ENCODE data around the gene SKAP1. TPM values are rescaled to one million over a fixed set of nuclear protein-coding genes. Genes with fewer than 3 reads are reported as not detected.

SKAP1 gene
- total RNA-seq, 1 donor from 2014 or later = 1.0 TPM

DNA sequence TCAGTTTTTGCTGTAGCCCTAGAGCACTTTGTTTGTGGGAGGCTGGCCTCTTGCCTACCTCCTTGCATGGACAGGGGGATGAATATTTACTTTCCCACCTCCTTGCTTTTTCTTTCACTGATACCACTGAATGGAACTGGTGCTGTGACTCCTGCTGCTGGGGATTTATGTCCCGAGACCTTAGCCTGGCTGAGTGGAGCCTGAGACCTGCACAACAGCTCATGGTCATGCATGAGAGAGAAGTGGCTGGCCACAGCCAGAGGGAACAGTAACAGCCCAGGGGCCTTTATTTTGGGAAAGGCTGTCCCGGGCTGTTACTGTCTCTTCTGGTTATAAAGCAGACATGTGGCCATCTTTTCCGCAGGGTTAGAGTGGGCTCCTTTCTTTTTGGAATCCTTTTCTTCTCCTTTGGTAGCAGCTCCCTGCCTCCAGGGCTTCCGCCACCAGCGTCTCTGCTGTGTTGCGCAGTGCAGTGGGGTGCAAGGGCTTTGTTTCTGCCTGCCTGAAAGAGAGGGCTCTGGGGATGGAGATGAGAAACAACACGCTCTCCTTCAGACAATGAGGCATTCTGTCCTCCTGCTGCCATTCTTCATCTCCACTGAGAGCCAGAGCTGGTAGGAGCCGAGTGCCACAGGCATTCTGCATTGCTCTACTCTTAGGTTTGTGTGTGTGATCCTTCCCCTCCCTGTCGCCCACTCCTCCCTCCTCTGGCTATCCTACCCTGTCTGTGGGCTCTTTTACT lies 307.9 kb downstream of the SKAP1 start:
- H3K4me3 ChIP-seq (ENCODE audit: low read length in 3 of 3) = no peak overlapping the region
- peaks cover 38 to 55% (median 46%) of the 10 kb centered on the region in 3 donors for H3K36me3 ChIP-seq (ENCODE audit: control insufficient read depth in 3 of 3, insufficient read depth in 3 of 3, low read length in 3 of 3)
- H3K9ac ChIP-seq (ENCODE audit: low read depth in 1 of 3, low read length in 3 of 3) = no peak overlapping the region
- no peak overlapping the region for H3K27ac ChIP-seq (ENCODE audit: low read depth, low read length)
- H3K4me1 ChIP-seq (ENCODE audit: control insufficient read depth in 3 of 3, insufficient read depth in 3 of 3, low read length in 3 of 3) = no peaks in the 10 kb centered on the region
- H3K9me3 ChIP-seq (ENCODE audit: control insufficient read depth in 3 of 3, low read length in 3 of 3) = no peaks in the 10 kb centered on the region
- no peaks in the 10 kb centered on the region for H3K27me3 ChIP-seq (ENCODE audit: control insufficient read depth in 3 of 3, insufficient read depth in 3 of 3, low read length in 3 of 3)

- peaks cover 6 to 11% (median 8%) of the 10 kb centered on the region in 3 donors for H3K4me1 ChIP-seq (ENCODE audit: control insufficient read depth in 3 of 3, insufficient read depth in 3 of 3, low read length in 3 of 3)
- no peak overlapping the region for H3K4me3 ChIP-seq (ENCODE audit: low read length in 3 of 3)
- no peaks in the 10 kb centered on the region for H3K9me3 ChIP-seq (ENCODE audit: control insufficient read depth in 3 of 3, low read length in 3 of 3)
- no peak overlapping the region for H3K27ac ChIP-seq (ENCODE audit: low read depth, low read length)
- peaks cover 11 to 19% (median 17%) of the 10 kb centered on the region in 3 donors for H3K36me3 ChIP-seq (ENCODE audit: control insufficient read depth in 3 of 3, insufficient read depth in 3 of 3, low read length in 3 of 3)
- H3K27me3 ChIP-seq (ENCODE audit: control insufficient read depth in 3 of 3, insufficient read depth in 3 of 3, low read length in 3 of 3) = no peaks in the 10 kb centered on the region
- no peak overlapping the region for H3K9ac ChIP-seq (ENCODE audit: low read depth in 1 of 3, low read length in 3 of 3)
Observed at GRCh38 chr17:48113201-48113676, 316.8 kb downstream of the SKAP1 start.

GRCh38 chr17:48111937-48112241 lies 318.1 kb downstream of the SKAP1 start:
- no peak overlapping the region for H3K4me3 ChIP-seq (ENCODE audit: low read length in 3 of 3)
- H3K36me3 ChIP-seq (ENCODE audit: control insufficient read depth in 3 of 3, insufficient read depth in 3 of 3, low read length in 3 of 3) = peaks cover 6 to 16% (median 8%) of the 10 kb centered on the region in 3 donors
- peaks cover 7 to 15% (median 12%) of the 10 kb centered on the region in 3 donors for H3K4me1 ChIP-seq (ENCODE audit: control insufficient read depth in 3 of 3, insufficient read depth in 3 of 3, low read length in 3 of 3)

DNA sequence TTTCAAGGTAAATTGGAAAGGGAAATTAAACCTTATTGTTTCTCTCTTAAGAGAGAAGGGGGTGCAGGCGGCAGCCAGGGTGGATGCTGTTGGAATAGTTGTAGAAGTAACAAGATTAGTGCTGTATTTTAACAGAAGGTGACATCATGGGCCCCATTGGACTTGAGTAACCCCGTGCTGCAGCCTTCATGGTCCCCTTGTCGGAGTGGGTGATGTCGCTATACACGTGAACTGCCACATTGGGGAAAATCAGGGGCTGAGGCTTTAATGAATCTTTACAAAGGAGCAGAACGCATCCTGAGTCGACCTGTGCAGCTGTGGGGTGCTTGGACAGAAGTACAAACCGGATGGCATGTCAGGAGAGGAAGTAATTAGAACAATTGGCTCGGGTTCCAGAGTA lies 319.3 kb downstream of the SKAP1 start:
- no peaks in the 10 kb centered on the region for H3K27me3 ChIP-seq (ENCODE audit: control insufficient read depth in 3 of 3, insufficient read depth in 3 of 3, low read length in 3 of 3)
- peaks cover 10 to 15% (median 15%) of the 10 kb centered on the region in 3 donors for H3K4me1 ChIP-seq (ENCODE audit: control insufficient read depth in 3 of 3, insufficient read depth in 3 of 3, low read length in 3 of 3)
- no peak overlapping the region for H3K9ac ChIP-seq (ENCODE audit: low read depth in 1 of 3, low read length in 3 of 3)
- no peak overlapping the region for H3K4me3 ChIP-seq (ENCODE audit: low read length in 3 of 3)
- H3K36me3 ChIP-seq (ENCODE audit: control insufficient read depth in 3 of 3, insufficient read depth in 3 of 3, low read length in 3 of 3) = peaks cover 6 to 16% (median 8%) of the 10 kb centered on the region in 3 donors
- H3K9me3 ChIP-seq (ENCODE audit: control insufficient read depth in 3 of 3, low read length in 3 of 3) = no peaks in the 10 kb centered on the region
- H3K27ac ChIP-seq (ENCODE audit: low read depth, low read length) = no peak overlapping the region

More at GRCh38 chr17:48111937-48112241, 318.1 kb downstream of the SKAP1 start:
- Histone ChIP-seq H3K27ac (ENCODE audit: low read depth, low read length) (no peak overlapping the region), H3K9me3 (ENCODE audit: control insufficient read depth in 3 of 3, low read length in 3 of 3) (no peaks in the 10 kb centered on the region), H3K9ac (ENCODE audit: low read depth in 1 of 3, low read length in 3 of 3) (no peak overlapping the region), H3K27me3 (ENCODE audit: control insufficient read depth in 3 of 3, insufficient read depth in 3 of 3, low read length in 3 of 3) (no peaks in the 10 kb centered on the region)

- Histone ChIP-seq H3K36me3 (ENCODE audit: control insufficient read depth in 3 of 3, insufficient read depth in 3 of 3, low read length in 3 of 3) (peaks cover 0 to 3% (median 0%) of the 10 kb centered on the region in 3 donors), H3K27ac (ENCODE audit: low read depth, low read length) (peak within 1 kb of the TSS; percentile 83), H3K9ac (ENCODE audit: low read depth in 1 of 3, low read length in 3 of 3) (peak within 1 kb of the TSS; percentile 83 to 96 (median 94)), H3K27me3 (ENCODE audit: control insufficient read depth in 3 of 3, insufficient read depth in 3 of 3, low read length in 3 of 3) (no peaks in the 10 kb centered on the region), H3K4me3 (ENCODE audit: low read length in 3 of 3) (peak within 1 kb of the TSS; percentile 86 to 99 (median 94)), H3K4me1 (ENCODE audit: control insufficient read depth in 3 of 3, insufficient read depth in 3 of 3, low read length in 3 of 3) (peaks cover 10 to 15% (median 15%) of the 10 kb centered on the region in 3 donors), H3K9me3 (ENCODE audit: control insufficient read depth in 3 of 3, low read length in 3 of 3) (no peaks in the 10 kb centered on the region)
Observed at GRCh38 chr17:48107137-48108055, 322.6 kb downstream of the SKAP1 start, which contains the start of gene SNX11. TSS of gene SNX11 (plus strand) at chr17:48107766. CDS start at chr17:48112044, 4,278 bp downstream.

DNA sequence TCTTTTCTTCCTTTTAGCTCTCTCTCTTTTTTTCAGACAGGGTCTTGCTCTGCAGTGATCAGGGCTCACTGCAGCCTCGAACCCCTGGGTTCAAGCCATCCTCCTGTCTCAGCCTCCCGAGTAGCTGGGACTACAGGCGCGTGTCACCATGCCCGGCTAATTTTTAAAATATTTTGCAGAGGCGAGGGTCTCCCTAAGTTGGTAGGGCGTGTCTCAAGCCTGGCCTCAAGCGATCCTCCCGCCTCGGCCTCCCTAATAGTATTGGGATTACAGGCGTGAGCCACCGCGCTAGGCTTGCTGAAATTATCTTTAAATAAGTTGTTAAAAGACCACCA lies 323.2 kb downstream of the SKAP1 start:
- Histone ChIP-seq H3K27me3 (ENCODE audit: control insufficient read depth in 3 of 3, insufficient read depth in 3 of 3, low read length in 3 of 3) (no peaks in the 10 kb centered on the region), H3K27ac (ENCODE audit: low read depth, low read length) (peak overlapping the region; percentile 83), H3K9ac (ENCODE audit: low read depth in 1 of 3, low read length in 3 of 3) (peak overlapping the region; percentile 83 to 96 (median 94)), H3K4me3 (ENCODE audit: low read length in 3 of 3) (peak overlapping the region; percentile 86 to 99 (median 94)), H3K9me3 (ENCODE audit: control insufficient read depth in 3 of 3, low read length in 3 of 3) (no peaks in the 10 kb centered on the region), H3K36me3 (ENCODE audit: control insufficient read depth in 3 of 3, insufficient read depth in 3 of 3, low read length in 3 of 3) (no peaks in the 10 kb centered on the region), H3K4me1 (ENCODE audit: control insufficient read depth in 3 of 3, insufficient read depth in 3 of 3, low read length in 3 of 3) (peaks cover 10 to 15% (median 15%) of the 10 kb centered on the region in 3 donors)

DNA sequence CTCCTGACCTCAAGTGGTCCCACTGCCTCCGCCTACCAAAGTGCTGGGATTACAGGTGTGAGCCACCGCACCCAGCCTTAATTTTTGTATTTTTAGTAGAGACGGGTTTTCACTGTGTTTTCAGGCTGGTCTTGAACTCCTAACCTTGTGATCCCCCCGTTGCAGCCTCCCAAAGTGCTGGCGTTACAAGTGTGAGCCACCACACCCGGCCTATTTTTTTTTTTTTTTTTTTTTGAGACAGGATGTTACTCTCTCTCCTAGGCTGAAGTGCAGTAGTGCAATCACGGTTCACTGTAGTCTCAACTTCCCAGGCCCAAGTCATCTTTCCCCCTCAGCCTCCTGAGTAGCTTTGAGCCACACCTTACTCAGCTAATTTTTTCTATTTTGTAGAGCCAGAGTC lies 325.6 kb downstream of the SKAP1 start:
- no peak overlapping the region for H3K4me3 ChIP-seq (ENCODE audit: low read length in 3 of 3)
- no peaks in the 10 kb centered on the region for H3K36me3 ChIP-seq (ENCODE audit: control insufficient read depth in 3 of 3, insufficient read depth in 3 of 3, low read length in 3 of 3)
- no peak overlapping the region for H3K9ac ChIP-seq (ENCODE audit: low read depth in 1 of 3, low read length in 3 of 3)
- no peaks in the 10 kb centered on the region for H3K27me3 ChIP-seq (ENCODE audit: control insufficient read depth in 3 of 3, insufficient read depth in 3 of 3, low read length in 3 of 3)
- H3K27ac ChIP-seq (ENCODE audit: low read depth, low read length) = no peak overlapping the region
- H3K9me3 ChIP-seq (ENCODE audit: control insufficient read depth in 3 of 3, low read length in 3 of 3) = no peaks in the 10 kb centered on the region
- peaks cover 22 to 27% (median 23%) of the 10 kb centered on the region in 3 donors for H3K4me1 ChIP-seq (ENCODE audit: control insufficient read depth in 3 of 3, insufficient read depth in 3 of 3, low read length in 3 of 3)

GRCh38 chr17:48102798-48103715 lies 327.0 kb downstream of the SKAP1 start:
- no peaks in the 10 kb centered on the region for H3K36me3 ChIP-seq (ENCODE audit: control insufficient read depth in 3 of 3, insufficient read depth in 3 of 3, low read length in 3 of 3)
- peaks cover 13 to 19% (median 16%) of the 10 kb centered on the region in 3 donors for H3K4me1 ChIP-seq (ENCODE audit: control insufficient read depth in 3 of 3, insufficient read depth in 3 of 3, low read length in 3 of 3)
- no peaks in the 10 kb centered on the region for H3K9me3 ChIP-seq (ENCODE audit: control insufficient read depth in 3 of 3, low read length in 3 of 3)
- H3K4me3 ChIP-seq (ENCODE audit: low read length in 3 of 3) = no peak overlapping the region
- no peaks in the 10 kb centered on the region for H3K27me3 ChIP-seq (ENCODE audit: control insufficient read depth in 3 of 3, insufficient read depth in 3 of 3, low read length in 3 of 3)
- H3K27ac ChIP-seq (ENCODE audit: low read depth, low read length) = no peak overlapping the region
- no peak overlapping the region for H3K9ac ChIP-seq (ENCODE audit: low read depth in 1 of 3, low read length in 3 of 3)

- no peak overlapping the region for H3K4me3 ChIP-seq (ENCODE audit: low read length in 3 of 3)
- H3K4me1 ChIP-seq (ENCODE audit: control insufficient read depth in 3 of 3, insufficient read depth in 3 of 3, low read length in 3 of 3) = peaks cover 11 to 21% (median 16%) of the 10 kb centered on the region in 3 donors
- H3K27ac ChIP-seq (ENCODE audit: low read depth, low read length) = no peak overlapping the region
- no peaks in the 10 kb centered on the region for H3K9me3 ChIP-seq (ENCODE audit: control insufficient read depth in 3 of 3, low read length in 3 of 3)
- no peak overlapping the region for H3K9ac ChIP-seq (ENCODE audit: low read depth in 1 of 3, low read length in 3 of 3)
- no peaks in the 10 kb centered on the region for H3K36me3 ChIP-seq (ENCODE audit: control insufficient read depth in 3 of 3, insufficient read depth in 3 of 3, low read length in 3 of 3)
- no peaks in the 10 kb centered on the region for H3K27me3 ChIP-seq (ENCODE audit: control insufficient read depth in 3 of 3, insufficient read depth in 3 of 3, low read length in 3 of 3)
Observed at GRCh38 chr17:48102043-48102750, 327.8 kb downstream of the SKAP1 start.
